GM21723 (cell line): ENCODE data around the gene BTBD19.
"Not testable (repeated sequence)": the region's sequence is repeated elsewhere in the genome, so short reads cannot be mapped to it uniquely, and the experiment has no call there.

Experiments
- ATAC-seq: cut with Tn5 transposase; IDR thresholded peaks from one replicate; pipeline ENCODE4 v1.9.1; 2021; ENCODE audit warnings: mild to moderate bottlenecking, moderate library complexity; ENCODE audit not compliant: unreplicated experiment

Gene BTBD19, protein sequence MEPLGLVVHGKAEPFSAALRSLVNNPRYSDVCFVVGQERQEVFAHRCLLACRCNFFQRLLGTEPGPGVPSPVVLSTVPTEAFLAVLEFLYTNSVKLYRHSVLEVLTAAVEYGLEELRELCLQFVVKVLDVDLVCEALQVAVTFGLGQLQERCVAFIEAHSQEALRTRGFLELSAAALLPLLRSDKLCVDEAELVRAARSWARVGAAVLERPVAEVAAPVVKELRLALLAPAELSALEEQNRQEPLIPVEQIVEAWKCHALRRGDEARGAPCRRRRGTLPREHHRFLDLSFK

DNA sequence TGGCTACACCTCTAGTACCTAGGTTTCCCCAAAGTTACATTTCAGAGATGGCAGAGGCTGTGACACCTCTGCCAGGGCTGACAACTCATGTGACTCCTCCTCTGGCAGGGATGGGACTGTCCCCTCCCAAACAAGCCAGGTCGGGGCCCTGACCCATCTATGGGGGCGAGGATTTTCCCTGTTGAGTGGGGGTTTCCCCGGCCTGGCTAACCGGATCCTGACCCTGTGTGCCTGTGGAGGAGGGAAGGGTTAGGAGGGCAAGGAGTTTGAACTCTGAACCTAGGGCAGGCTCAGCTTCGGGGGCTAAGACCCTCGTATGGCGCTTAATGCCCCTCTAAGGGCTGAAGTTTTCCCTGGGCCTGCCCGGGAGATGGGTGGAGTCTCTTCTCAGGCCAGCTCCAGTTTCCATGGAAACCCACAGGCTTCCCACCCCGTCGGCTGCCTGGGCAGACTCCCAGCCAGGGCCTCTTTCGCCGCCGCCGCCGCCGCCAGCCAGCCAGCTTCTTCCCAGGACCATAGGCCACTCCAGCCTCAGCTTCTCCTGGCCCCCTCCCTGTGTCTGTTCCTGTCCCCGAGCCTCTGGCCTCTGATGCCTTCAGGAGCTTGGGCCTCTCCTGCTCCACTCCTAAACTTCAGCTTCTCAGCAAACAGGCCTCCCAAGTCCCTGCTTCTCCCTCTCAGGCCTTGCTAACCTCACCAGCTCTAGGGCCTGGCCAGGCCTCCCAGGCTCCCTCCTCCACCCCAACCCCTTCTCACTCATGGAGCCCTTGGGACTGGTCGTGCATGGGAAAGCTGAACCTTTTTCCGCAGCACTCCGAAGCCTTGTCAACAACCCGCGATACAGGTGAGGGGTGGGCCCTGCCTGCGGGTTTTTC lies at the start of gene BTBD19:
TSS of gene BTBD19 (plus strand) at position 461 of the 875 bp plus-strand sequence. CDS start at position 759, 298 bp downstream.
- peak; percentile 20 for ATAC-seq

DNA sequence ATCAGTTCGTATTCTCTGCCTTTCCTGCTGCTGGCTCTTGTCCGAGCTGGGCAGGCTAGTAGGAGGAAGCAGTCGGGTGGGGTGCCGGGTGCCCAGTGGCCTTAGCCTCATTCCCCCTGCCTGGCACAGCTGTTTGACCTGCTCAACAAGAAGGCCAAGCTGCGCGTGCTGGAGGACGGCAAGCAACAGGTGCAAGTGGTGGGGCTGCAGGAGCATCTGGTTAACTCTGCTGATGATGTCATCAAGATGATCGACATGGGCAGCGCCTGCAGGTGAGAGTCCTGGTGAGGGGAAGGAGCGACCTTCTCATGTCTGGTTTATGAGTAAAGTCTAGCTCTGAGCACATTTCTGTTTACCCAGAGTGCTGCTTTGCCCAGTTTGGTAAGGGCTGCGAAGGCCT lies 49.2 kb upstream of the BTBD19 start:
- no peak for ATAC-seq

DNA sequence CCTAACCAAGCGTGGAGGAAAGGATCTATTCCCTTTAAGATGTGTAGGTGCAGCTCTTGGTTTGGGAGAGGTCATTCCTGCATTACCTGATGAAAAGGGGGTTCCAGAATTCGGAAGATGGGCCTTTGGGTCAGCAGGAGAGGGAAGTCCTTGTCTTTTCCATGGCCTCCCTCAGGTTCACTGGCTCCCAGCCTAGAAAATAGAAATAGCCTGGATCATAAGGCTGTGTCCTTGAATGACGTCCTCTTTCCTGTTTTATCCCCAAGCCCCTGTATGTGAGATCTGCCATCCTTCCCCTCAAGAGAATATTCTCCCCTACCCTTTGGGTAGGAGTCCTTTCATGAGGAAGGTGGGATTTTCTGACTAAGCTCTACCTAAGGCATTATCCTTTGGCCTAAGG lies 47.4 kb upstream of the BTBD19 start:
- ATAC-seq, result no peak

DNA sequence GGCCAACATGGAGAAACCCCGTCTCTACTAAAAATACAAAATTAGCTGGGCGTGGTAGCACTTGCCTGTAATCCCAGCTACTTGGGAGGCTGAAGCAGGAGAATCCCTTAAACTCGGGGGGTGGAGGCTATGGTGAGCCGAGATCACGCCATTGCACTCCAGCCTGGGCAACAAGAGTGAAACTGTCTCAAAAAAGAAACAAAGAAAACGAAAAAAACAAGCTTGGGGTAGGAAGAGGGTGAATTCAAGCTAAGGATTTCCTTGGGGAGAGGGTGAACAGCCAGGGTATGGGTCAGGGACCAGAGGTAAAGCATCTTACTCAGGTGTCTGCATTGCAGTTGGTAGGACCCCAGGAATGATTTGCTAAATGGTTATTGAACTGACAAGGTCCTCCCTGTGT lies 41.9 kb upstream of the BTBD19 start:
- not testable (repeated sequence) for ATAC-seq

DNA sequence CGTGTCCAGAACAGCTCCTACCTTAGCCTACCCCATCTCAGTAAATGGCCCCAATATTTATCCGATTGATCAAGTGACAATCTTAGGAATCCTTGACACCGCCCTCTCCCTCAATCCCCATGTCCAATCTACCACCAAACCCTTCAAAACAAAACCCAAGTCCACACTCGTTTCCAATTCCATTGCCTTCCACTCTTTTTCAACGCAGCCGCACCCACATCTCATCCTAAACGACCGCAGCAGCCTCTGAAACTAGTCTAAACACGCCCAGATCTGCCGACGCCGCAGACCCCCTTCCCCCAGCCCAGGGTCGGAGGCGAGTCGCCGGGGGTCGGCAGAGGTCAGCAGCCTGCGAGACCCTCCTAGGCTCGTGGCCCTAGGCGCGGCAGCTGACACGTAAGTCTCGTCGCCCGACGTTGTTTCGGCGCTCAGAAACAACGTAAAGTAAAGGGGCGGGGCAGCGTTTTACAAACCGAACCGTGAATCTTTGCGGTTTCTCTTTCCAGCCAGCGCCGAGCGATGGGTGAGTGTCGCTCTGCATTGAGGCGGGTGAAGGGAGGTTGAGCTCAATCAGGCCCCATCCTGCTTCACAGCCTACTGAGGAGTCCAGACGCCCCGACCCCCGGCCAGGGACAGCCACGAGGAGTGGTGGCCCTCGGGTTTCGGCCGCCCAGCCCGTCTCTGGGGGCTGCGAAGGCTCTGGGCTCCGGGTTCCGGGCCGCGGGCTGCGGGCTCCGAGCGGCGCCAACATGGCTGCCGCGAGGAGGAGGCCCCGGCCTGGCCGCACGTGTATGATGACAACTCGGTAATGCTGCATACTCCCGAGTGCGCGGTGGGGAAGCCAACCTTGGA lies 33.0 kb upstream of the BTBD19 start, which contains the start of gene RPS8:
TSS of gene RPS8 (plus strand) at position 463 of the 852 bp plus-strand sequence. CDS start at position 520, 57 bp downstream.
- ATAC-seq, result peak; percentile 73

DNA sequence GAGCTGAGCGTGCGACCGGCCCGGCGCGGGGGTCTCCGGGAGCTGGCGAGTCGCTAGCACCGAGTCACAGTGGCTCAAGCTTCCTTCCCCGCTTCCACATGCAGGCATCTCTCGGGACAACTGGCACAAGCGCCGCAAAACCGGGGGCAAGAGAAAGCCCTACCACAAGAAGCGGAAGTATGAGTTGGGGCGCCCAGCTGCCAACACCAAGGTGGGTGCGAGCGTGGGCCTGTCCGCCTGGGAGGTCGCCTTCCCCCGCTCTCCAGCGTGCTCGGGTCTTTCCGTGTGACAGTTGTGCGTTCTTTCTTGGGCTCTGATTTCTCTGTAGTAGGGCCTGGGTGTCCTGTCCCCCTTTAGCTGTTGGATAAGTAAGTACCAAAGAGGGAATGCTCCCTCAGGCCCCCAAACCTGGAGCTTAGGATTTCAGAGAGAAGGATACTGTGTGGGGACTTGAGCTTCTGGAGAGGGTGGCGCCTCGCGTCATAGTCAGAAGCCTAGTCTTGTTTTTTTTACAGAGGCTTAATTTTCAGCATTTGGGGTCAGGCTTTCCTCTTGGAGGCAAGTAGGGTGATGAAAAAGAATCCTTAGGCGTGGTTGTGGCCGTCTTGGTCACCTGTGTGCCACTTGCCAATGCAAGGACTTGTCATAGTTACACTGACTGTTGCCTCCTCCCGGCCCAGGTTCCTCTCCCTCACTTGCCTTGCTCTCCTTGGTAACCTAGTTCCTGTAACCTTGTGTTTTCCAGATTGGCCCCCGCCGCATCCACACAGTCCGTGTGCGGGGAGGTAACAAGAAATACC lies 32.2 kb upstream of the BTBD19 start:
- peak; percentile 21 for ATAC-seq

DNA sequence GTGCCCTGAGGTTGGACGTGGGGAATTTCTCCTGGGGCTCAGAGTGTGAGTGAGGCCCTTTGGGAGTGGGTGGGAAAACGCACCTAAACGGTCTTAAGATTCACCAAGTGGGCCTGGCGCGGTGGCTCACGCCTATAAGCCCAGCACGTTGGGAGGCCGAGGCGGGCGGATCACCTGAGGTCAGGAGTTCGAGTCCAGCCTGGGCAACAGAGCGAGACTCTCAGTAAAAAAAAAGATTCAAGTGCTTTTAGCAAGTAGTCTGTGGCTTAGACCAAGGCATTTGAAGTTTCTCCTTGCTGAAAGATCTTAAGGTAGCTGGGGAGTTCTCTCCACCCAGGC lies 31.6 kb upstream of the BTBD19 start:
- ATAC-seq, result no peak

DNA sequence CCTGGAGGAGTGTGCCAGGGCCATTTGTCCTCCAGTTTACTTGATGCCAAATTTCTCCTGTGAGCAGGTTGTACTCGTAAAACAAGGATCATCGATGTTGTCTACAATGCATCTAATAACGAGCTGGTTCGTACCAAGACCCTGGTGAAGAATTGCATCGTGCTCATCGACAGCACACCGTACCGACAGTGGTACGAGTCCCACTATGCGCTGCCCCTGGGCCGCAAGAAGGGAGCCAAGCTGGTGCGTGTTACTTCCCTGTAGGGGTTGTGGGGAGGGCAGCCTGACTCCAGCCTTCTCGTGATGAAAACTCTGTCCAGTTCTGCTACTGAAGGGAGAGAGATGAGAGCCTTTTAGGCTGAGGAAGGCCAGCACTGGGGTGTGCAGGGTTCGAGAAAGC lies 30.8 kb upstream of the BTBD19 start:
- ATAC-seq, result no peak

DNA sequence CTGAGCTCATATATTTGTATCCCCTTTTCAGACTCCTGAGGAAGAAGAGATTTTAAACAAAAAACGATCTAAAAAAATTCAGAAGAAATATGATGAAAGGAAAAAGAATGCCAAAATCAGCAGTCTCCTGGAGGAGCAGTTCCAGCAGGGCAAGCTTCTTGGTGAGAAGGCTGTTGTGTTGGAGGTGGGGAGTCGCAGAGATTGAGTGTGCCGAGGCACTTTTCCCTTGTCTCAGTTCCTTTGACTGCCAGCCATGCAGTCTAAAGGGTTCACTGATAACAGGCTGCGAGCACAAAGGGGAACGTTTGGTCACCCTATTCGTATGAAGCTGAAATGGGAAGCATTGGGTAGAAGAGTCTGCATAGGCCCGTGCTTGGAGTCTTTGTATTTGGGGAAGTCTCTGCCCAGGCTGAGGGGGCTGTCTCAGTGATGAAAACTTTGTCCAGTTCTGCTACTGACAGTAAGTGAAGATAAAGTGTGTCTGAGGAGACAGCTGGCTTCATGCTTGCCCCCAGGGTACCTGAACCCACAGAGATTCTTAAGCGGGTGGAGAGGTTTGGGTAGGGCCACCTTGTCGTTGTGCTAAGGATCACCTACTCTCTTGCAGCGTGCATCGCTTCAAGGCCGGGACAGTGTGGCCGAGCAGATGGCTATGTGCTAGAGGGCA lies 30.2 kb upstream of the BTBD19 start:
- no peak for ATAC-seq

DNA sequence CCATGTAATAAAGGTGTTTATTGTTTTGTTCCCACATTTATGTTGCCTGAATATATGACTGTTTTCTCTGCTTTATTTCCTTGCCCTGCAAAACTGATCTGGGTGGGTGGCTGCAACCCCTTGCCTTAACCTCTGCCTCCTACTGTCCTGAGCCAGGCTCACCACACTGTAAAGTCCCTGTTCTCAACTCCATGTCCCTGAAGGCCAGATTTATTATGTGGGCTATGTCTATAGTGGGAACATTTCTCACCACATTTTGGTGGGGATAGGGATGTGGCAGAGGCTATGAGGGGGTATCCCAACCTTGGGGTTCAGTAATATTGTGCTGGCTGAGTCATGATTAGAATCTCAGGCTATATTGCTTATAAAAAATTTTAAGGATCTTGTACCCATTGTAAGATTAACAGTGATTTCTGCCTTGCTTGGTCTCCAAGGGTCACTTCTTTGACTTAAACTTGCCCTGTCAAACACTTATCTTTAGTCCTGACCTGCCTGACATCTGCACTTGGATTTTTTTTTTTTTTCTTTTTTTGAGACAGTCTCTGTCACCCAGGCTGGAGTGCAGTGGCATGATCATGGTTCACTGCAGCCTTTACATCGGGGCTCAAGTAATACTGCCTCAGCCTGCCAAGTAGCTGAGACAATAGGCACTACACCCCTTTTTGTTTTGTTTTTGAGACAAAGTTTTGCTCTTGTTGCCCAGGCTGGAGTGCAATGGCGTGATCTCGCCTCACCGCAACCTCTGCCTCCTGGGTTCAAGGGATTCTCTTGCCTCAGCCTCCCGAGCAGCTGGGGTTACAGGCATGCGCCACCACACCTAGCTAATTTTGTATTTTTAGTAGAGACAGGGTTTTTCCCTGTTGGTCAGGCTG lies 29.4 kb upstream of the BTBD19 start:
- ATAC-seq, result no peak

DNA sequence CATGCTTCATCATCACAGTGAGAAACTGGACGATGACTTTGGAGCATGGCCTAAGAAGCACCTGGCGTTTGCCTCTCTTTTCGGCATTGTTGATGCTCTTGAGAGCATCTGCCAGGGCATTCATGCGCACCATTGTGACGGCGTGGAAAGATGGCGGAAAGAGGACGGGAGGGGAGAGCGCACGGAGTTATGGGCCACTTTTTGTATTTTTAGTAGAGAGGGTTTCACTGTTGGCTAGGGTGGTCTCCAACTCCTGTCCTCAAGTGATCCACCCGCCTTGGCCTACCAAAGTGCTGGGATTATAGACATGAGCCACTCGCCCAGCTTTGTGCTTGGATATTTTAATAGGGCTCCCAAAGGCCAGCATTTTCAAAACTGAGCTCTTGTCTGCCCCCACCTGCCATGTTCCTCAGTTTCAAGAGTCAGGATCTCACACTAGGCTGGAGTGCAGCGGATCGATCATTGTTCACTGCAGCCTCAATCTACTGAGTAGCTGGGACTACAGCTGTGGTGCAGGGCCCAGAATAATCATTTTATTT lies 27.7 kb upstream of the BTBD19 start:
- ATAC-seq, result no peak

DNA sequence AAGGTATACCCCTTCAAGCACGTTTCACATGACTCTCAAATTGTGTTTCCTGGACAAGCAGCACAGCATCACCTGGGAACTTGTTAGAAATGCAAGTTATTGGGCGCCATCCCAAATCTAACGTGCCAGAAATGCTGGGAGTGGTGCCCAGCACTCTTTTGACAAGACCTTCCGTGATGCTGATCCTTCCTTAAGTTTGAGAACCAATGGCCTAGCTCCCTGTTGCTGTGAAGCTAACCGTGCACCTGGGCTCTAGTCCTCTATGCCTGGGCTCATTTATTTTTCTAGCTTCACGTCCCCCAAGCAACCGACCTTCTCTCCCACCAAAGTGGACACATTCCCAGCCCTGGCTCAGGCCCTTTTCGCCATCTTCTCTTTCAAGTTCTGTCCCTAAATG lies 24.6 kb upstream of the BTBD19 start:
- no peak for ATAC-seq

DNA sequence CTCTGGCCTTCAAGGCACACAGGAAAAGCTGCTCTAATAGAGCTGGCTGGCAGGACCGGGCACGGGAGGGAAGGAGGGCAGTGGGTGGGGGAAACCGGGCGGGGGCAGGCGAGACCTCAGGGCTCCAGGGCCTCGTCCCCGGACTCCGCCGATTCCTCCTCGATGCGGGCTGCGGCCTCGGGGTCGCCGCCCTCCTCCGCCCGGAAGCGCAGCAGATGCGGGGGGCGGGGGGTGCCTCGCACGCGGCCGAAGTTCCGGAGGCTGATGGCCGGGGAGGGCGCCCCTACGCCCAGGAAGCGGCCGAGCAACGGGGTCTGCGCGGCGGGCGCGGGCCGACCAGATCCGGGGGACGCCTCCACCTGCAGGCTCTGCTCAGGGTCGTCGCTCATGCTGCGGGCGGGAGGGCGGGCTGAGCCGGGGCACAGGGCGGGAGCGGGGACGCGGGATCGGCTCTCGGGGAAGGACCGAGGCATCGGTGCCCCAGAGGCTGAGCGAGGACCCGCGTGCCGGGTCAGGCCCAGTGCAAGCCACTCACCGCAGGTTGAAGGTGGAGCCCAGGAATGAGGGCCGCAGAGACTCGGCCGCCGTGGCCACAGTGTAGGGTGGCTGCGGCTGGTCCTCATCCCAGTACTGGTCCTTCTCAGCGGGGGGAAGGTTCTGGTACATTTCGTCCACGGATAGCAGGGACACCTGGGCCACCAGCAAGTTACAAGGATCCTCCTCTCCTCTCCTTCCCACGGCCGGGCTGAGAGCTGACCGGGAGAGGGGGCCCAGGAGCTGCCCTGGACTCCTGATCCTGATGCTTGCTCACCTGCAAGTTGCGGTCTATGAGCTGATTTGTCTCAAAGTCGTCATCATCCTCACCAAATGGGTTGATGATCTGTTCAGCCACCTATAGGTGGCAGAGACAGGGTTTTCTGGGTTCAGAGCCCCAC lies 24.0 kb upstream of the BTBD19 start:
- no peak for ATAC-seq

DNA sequence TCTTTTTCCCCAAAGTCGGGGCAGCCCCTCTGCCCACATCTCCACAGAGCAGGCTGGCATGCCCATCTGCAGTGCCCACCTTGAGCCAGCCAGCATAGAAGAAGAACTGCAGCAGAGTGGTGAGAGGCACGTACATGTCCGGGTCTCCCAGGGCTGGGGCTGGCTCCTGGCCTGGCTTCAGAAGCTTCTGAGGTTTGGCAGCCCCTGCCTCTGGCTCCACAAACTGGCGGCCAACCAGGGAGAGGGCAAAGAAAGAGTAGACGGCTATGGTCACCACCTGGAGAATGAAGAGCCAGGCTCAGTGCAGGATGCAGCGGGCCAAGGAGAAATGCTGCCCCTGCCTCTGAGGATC lies 23.3 kb upstream of the BTBD19 start:
- ATAC-seq, result no peak

DNA sequence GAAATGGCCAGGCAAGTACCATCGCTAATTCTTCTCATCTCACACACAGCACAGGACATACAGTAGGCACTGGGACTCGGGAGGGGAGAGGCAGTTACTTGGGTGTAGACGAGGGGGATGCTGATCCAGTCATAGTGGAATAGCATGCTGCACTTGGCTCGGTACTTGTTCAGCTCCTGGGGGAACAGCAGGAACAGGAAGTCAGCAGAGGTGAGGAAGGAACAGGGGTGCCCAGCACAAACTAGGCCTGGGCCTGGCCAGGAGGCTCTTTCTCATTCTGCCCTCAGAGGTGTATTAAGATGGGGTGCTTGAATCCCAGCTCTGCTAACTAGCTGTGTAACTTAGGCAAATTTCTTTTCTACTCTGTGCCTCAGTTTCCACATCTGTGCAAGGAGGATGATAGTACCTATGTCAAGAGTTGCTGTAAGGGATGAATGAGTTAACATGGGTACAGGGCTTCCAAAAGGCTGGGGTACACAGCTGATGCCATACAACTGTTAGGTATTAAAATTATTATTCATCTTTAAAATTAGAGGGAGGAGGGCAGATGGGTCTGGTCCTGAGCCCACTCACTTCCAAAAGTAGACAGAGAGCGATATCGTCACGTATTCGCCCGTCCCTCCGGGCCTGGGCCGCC lies 22.7 kb upstream of the BTBD19 start:
- peak; percentile 16 for ATAC-seq

DNA sequence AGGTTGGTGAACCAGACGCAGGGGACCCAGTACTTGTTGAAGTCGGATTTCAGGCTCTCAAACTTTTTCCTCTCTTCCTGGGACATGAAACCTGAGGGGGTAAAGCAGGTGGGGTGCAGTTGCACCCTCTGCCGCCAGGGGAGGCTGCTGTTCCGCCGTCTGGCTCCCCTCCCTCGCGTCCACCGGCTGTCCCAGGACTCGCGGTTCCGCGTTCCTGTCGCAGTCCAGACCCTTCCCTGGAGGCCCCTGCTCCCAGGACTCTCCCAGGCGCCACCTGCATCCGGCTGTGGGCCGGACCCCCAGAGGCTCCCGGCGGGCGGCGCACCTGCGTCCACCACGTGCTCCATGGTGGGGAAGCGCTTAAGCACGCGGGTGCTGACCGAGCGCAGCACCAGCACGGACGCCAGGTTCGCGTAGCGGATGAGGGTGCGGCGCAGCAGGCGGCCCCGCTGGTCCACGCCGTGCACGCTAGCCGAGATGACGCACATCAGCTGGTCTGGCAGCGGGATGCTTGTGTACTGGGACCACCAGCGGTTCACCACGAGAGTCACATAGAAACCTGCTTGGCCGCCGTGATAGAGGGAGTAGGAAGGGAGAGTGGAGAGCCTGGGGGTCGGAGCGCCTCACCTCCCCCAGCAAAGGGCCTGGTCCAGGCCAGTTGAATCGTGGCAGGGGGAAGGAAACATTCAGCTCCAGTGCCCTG lies 22.0 kb upstream of the BTBD19 start:
- peak; percentile 43 for ATAC-seq
